K562 (cell line): Measurements from ENCODE around the gene FMO5. TPM values are rescaled to one million over a fixed set of nuclear protein-coding genes. Genes with fewer than 3 reads are reported as not detected.

Source experiments
- ATAC-seq: fragments of 200-7000 bp; cut with Tn5 transposase; 3 replicates; pipeline ENCODE4 v1.9.1; 2020; ENCODE audit warnings: moderate library complexity
- BruUV-seq: library from RNA; stranded (reverse); fragments of 400-500 nt; replicated peaks from 2 replicates; lab custom pipeline; 2021; lab: Mats Ljungman, UMichigan
- CTCF ChIA-PET: fragments of 300-600 bp; formaldehyde crosslinking; extraction: SDS; loops from one replicate; lab custom pipeline; 2021; ENCODE audit warnings: low intra/inter-chr PET ratio; lab: Yijun Ruan, JAX
- POLR2A ChIA-PET: fragments of 300-600, 350-650 bp; sonication (Branson Sonifier 250); formaldehyde crosslinking; extraction: SDS; loops from one replicate; lab custom pipeline; 2021; ENCODE audit warnings: antibody characterized with exemption, inconsistent platforms; lab: Yijun Ruan, JAX
- DNase-seq, 4 experiments: peaks; one replicate each; pipeline versions ENCODE4 v3.0.0 to v3.0.0-alpha.2; 2011 to 2018; ENCODE audit warnings: low spot score in 3 of 4, mixed read lengths in 3 of 4; ENCODE audit errors: extremely low read depth in 1 of 4
- FAIRE-seq: peaks from 2 replicates; lab custom pipeline; 2011; peaks lifted over from hg19 to GRCh38; lab: Jason Lieb, UNC
- H2AFZ ChIP-seq: 2 replicates; pipeline ENCODE4 v1.6.0; 2011; ENCODE audit warnings: low read depth, low read length, control low read depth, inconsistent platforms
- H3K27ac ChIP-seq: fragments of 200-600 bp; 3 replicates; pipeline ENCODE4 v1.8.0; 2011; ENCODE audit warnings: low read depth, mild to moderate bottlenecking, control low read depth, inconsistent platforms, low read length, moderate library complexity, mixed read lengths; ENCODE audit errors: extremely low read depth
- H3K27me3 ChIP-seq, 2 experiments: fragments of 300-600 bp in 1 of 2; 2 replicates in 1 of 2; 3 replicates in 1 of 2; pipeline versions ENCODE4 v1.6.0 to v1.8.0; 2011; ENCODE audit warnings: inconsistent platforms in 2 of 2, low read length in 2 of 2, mild to moderate bottlenecking in 1 of 2, mixed read lengths in 1 of 2, moderate library complexity in 1 of 2; ENCODE audit not compliant: control insufficient read depth in 2 of 2, insufficient read depth in 2 of 2
- H3K36me3 ChIP-seq: fragments of 300-600 bp; 3 replicates; pipeline ENCODE4 v1.8.0; 2011; ENCODE audit warnings: mild to moderate bottlenecking, low read length, inconsistent platforms; ENCODE audit not compliant: control insufficient read depth, insufficient read depth
- H3K4me1 ChIP-seq, 2 experiments: fragments of 200-600 bp in 1 of 2; replicated peaks in 1 of 2; 2 replicates in 1 of 2; 3 replicates in 1 of 2; pipeline versions ENCODE4 v1.5.1 to v1.8.0; 2011; ENCODE audit warnings: inconsistent platforms in 2 of 2, low read length in 2 of 2, mild to moderate bottlenecking in 1 of 2, mixed read lengths in 1 of 2, moderate library complexity in 1 of 2; ENCODE audit not compliant: control insufficient read depth in 2 of 2, insufficient read depth in 2 of 2
- H3K4me2 ChIP-seq: 2 replicates; pipeline ENCODE4 v1.6.1; 2011; ENCODE audit warnings: low read length, control low read depth, inconsistent platforms, mixed read lengths; ENCODE audit not compliant: insufficient read depth
- H3K4me3 ChIP-seq: fragments of 200-600 bp; sonication (generic), shearing (Covaris generic); 2 replicates; pipeline ENCODE4 v1.5.1; 2016; ENCODE audit warnings: control low read depth, inconsistent platforms
- H3K79me2 ChIP-seq: fragments of 200-600 bp; 3 replicates; pipeline ENCODE4 v1.8.0; 2011; ENCODE audit warnings: low read length, inconsistent platforms; ENCODE audit not compliant: control insufficient read depth, insufficient read depth
- H3K9ac ChIP-seq, 2 experiments: 2 replicates each; pipeline versions ENCODE4 v1.6.0 to v1.6.1; 2011; ENCODE audit warnings: low read depth in 2 of 2, low read length in 2 of 2, control low read depth in 1 of 2, inconsistent platforms in 1 of 2, mild to moderate bottlenecking in 1 of 2, mixed read lengths in 1 of 2; ENCODE audit not compliant: insufficient read depth in 1 of 2
- H3K9me1 ChIP-seq: one replicate; pipeline ENCODE4 v1.6.0; 2011; ENCODE audit warnings: inconsistent platforms, mild to moderate bottlenecking, low read length, moderate library complexity; ENCODE audit not compliant: control insufficient read depth, insufficient read depth
- H3K9me3 ChIP-seq: replicated peaks from 2 replicates; pipeline ENCODE4 v1.5.1; 2011; ENCODE audit warnings: low read depth, low read length, inconsistent platforms; ENCODE audit not compliant: control insufficient read depth, insufficient read depth
- H4K20me1 ChIP-seq: replicated peaks from 2 replicates; pipeline ENCODE4 v1.6.1; 2011; ENCODE audit warnings: low read length, inconsistent platforms, mixed read lengths; ENCODE audit not compliant: control insufficient read depth, insufficient read depth
- BDP1 ChIP-seq: IDR thresholded peaks from 3 replicates; pipeline ENCODE4 v1.6.1; 2011; ENCODE audit not compliant: insufficient read length, insufficient read depth
- FOXM1 ChIP-seq, 2 experiments: fragments of 450-650 bp in 1 of 2; sonication (generic) in 1 of 2; formaldehyde crosslinking in 1 of 2; IDR thresholded peaks; 2 replicates each; pipeline versions ENCODE4 v1.6.1 to v1.9.0; 2017 to 2022; ENCODE audit warnings: low read depth in 2 of 2, mild to moderate bottlenecking in 2 of 2, missing genetic modification reagents in 1 of 2, moderate library complexity in 1 of 2
- IRF1 ChIP-seq: sonication (generic); formaldehyde crosslinking; IDR thresholded peaks from 2 replicates; pipeline ENCODE4 v1.8.0; 2022; ENCODE audit warnings: missing genetic modification reagents, mild to moderate bottlenecking, borderline replicate concordance
- NFYB ChIP-seq: IDR thresholded peaks from 2 replicates; pipeline ENCODE4 v1.6.1; 2011; ENCODE audit warnings: mild to moderate bottlenecking, moderate library complexity; ENCODE audit not compliant: insufficient read length; ENCODE audit errors: extremely low read depth
- SLC30A9 ChIP-seq: fragments of 250-450 bp; sonication (Bioruptor Pico); IDR thresholded peaks from 2 replicates; pipeline ENCODE4 v1.8.0; 2022; ENCODE audit warnings: mild to moderate bottlenecking, moderate library complexity
- THRA ChIP-seq: fragments of 450-650 bp; IDR thresholded peaks from 2 replicates; pipeline ENCODE4 v1.6.1; 2017; ENCODE audit warnings: mild to moderate bottlenecking, moderate library complexity
- ZNF263 ChIP-seq: sonication (generic); formaldehyde crosslinking; IDR thresholded peaks from 2 replicates; pipeline ENCODE4 v1.8.0; 2022; ENCODE audit warnings: mild to moderate bottlenecking, missing genetic modification reagents, borderline replicate concordance
- WGBS: fragments of 100-300 bp; shearing (Covaris generic); methylation state at CpG from one replicate; pipeline ENCODE4 v1.1.6; 2016; ENCODE audit warnings: low coverage, mixed read lengths; ENCODE audit not compliant: insufficient coverage; ENCODE audit errors: missing lambda C conversion rate; 5-methylcytosine and 5-hydroxymethylcytosine counted together
- in situ Hi-C: fragments of 300-500 bp; cut with MboI; formaldehyde crosslinking; loops from 4 replicates; pipeline ENCODE4 v1.15.0; 2018; ENCODE audit warnings: inconsistent platforms, mixed read lengths
- intact Hi-C: fragments of 100-400 bp; cut with micrococcal nuclease; formaldehyde crosslinking; loops from 2 replicates; pipeline ENCODE4 v1.14.2; 2022
- polyA plus RNA-seq, 8 experiments: library from polyadenylated mRNA; depleted of rRNA in 4 of 8; stranded (reverse) in 5 of 8; unstranded in 3 of 8; fragments of >200 nt; fragmentation: Nextera tagmentation in 2 of 8; fragmentation: Illumina TruSeq in 1 of 8; extraction: Ambion mirVana in 2 of 8; extraction: Trizol in 1 of 8; gene quantifications; 2 replicates each; pipeline versions ENCODE4 v1.2.1 to v1.2.3, GENCODE V29; 2011 to 2014; ENCODE audit warnings: inconsistent platforms in 1 of 8, missing spikeins in 1 of 8
- total RNA-seq, 7 experiments: library from RNA; depleted of rRNA in 6 of 7; stranded (reverse); fragments of >200 nt in 6 of 7; fragmentation: Illumina TruSeq in 2 of 7; extraction: Trizol in 2 of 7; gene quantifications; 2 replicates each; pipeline versions ENCODE4 v1.2.1 to v1.2.3, GENCODE V29; 2011 to 2021; ENCODE audit warnings: low replicate concordance in 1 of 7

Gene FMO5
- total and polyA plus RNA-seq, 9 of the 15 experiments (the other 6 are each of a cell fraction or from before 2014, with no cell fraction given) = 0.11 to 0.69 (median 0.19) TPM; not detected in 1

- TF ChIP-seq NFYB (no peak), THRA (no peak), ZNF263 (no peak)
Measured at GRCh38 chr1:147260956-147261355, 35.8 kb upstream of the FMO5 start (continued).

GRCh38 chr1:147252540-147252939, 27.4 kb upstream of the FMO5 start:
- DNase-seq = no peak
- 91% methylated on average over 9 of the region's 9 CpGs for WGBS
- Histone ChIP-seq H3K27me3 (no peaks in the 10 kb centered on the region), H3K4me2 (no peak overlapping the region), H2AFZ (no peak overlapping the region), H3K4me1 (peaks cover 3 to 4% of the 10 kb centered on the region in 2 experiments; a peak in 3 of 5 replicates), H3K36me3 (peaks cover 53% of the 10 kb centered on the region), H3K9me3 (no peaks in the 10 kb centered on the region), H3K9me1 (no peaks in the 10 kb centered on the region), H3K79me2 (peaks cover 94% of the 10 kb centered on the region), H3K27ac (no peak overlapping the region), H4K20me1 (peaks cover 5% of the 10 kb centered on the region; the same call in 1 of the 2 replicates), H3K4me3 (no peak overlapping the region), H3K9ac (no peak overlapping the region)
- BruUV-seq = no TSS peak
- FAIRE-seq = no peak
- ChIA-PET CTCF (no interaction called here), POLR2A (interaction anchor here (0.7 to 1.3 kb wide), 3 partner anchors 8 to 168 kb away, joined by 3 read pairs; partner anchors contain the start of gene CHD1L)
- TF ChIP-seq SLC30A9 (no peak), IRF1 (CRISPR knock-in tag) (no peak), FOXM1 (IDR thresholded peaks at IDR 0.05; ENCODE audit: low read depth) (no peak), FOXM1 (CRISPR knock-in tag; IDR thresholded peaks at IDR 0.05; ENCODE audit: low read depth) (no peak), BDP1 (no peak)
- in situ Hi-C loops (no loop called here), intact Hi-C loops (no loop called here)
- no peak for ATAC-seq
